SK-N-MC (cell line): ENCODE measurements around the gene SCCPDH.

ENCODE experiments used
- EZH2 ChIP-seq: fragments of 200-600 bp; sonication (generic); IDR thresholded peaks from one replicate; pipeline ENCODE4 v1.6.1; 2017; ENCODE audit warnings: antibody characterized with exemption
- POLR2AphosphoS5 ChIP-seq: IDR thresholded peaks from 2 replicates; pipeline ENCODE4 v1.6.1; 2012; ENCODE audit warnings: mild to moderate bottlenecking, low read depth, low read length, borderline replicate concordance

DNA sequence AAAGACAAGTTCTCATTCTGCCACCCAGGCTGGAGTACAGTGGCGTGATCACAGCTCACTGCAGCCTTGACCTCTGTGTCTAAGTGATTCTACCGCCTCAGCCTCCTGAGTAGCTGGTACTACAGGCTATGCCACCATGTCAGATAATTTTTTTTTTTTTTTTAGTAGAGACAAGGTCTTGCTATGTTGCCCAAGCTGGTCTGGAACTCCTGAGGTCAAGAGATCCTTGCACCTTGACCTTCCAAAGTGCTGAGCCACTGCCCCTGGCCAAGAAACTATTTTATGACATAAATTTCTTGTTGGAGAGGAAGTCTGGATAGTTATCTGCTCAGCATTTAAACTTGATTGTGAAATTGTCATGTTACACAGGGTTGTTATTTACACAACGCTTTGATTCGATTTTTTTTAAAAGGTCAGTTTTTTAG lies 2.1 kb downstream of the SCCPDH start:
- no peak for TF ChIP-seq EZH2
- no peak for TF ChIP-seq POLR2AphosphoS5
